GM19328 (cell line): Measurements from ENCODE around the gene PROSER3.
A peak's percentile ranks its signal among the peaks of the same experiment; 100 is the strongest.

Source experiments
- ATAC-seq: cut with Tn5 transposase; IDR thresholded peaks from one replicate; pipeline ENCODE4 v1.9.1; 2021; ENCODE audit warnings: mild to moderate bottlenecking, moderate library complexity; ENCODE audit not compliant: unreplicated experiment

The PROSER3 gene

DNA sequence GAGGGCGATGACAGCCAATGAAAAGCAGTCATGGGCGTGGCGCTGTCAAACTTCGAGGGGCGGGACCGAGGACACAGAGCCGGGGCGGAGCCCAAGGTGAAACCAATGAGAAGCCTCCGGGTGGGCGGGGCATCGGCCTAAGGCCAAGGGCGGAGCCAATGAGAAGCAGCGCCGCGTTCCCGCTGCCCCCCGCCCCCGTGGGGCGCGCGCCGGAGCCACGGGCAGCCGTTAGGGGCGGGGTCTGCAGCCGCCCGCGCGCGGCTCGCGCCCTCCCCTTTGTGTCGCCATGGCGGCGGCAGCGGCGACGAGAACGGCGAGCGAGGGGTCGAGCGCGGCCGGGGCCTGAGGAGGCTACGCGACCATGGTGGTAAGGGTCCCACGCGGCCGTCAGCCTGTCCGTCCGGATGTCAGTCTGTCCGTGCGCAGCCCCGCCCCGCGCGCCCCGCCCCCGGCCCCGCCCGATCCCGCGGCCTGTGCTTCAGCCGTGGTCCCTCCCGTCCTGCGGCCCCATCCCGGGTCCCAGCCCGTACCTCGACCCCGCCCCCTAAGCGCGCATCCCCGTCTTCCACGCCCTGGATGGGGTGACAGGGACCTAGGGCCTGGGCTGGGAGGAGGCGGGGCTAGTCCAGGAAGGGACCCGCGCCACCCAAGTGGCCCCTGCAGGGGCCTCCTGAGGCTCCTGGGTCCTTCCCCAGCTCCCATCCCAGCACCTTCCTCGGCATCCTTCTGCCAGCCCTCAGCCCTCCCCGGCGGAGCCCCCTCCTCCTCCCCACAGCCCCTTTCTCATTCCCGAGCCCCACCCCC is 17.5 kb downstream of the PROSER3 start, which contains the start of gene ARHGAP33:
ARHGAP33 (plus strand) TSS at position 267 of the 804 bp plus-strand sequence; CDS start at position 362, 95 bp downstream.
- ATAC-seq, result peak; percentile 90

DNA sequence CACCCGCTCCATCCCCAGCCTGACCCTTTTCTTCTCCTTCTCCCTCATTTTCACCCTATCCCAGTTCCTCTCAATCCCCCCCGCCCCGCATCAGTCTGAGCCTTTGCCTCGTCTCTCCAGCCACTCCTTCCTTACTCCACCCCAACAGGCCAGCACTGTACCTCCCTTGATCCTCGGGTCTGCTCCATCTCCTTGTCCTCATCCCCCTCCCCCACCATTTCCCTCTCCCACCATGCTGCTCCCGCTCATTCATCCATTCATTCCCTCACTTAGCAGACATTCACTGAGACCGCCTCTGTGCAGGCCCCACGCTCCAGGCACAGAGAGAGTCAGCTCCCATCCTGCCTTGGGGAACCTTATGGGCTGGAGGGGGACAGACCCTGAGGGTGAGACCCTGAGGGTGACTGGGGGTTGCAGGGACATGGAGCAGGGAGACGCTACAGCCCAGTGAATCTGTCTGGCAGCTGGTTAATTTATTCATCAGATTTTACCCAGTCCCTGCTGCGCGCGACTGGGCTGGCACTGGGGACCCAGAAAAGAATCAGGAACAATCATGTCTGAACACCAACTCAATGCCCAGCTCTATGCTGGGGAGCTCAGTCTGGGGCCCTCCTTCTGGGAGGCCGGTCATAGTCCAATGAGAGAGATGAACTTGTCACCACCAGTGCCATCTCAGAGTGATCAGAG is 18.3 kb downstream of the PROSER3 start:
- no peak for ATAC-seq

- ATAC-seq, result no peak
These were observed 19.3 kb downstream of the PROSER3 start for GRCh38 chr19:35777086-35777841.

DNA sequence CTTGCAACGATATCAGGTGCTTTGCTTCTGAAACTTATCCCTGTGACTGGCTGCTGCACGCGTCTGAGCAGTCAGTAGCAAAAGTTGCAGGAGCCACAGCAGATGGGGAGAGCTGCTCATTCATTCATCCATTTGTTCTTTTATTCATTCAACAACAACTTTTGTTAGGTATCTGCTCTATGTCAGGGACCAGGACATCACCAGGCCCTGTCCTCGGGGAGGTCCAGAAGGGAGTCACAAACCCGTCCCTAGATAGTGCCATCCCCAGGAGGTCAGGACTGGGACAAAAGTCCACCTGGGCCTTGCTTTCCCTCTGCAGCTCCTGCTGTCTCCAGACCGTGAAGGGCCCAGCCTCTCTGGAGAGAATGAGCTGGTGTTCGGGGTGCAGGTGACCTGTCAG is 20.0 kb downstream of the PROSER3 start:
- ATAC-seq, result no peak

DNA sequence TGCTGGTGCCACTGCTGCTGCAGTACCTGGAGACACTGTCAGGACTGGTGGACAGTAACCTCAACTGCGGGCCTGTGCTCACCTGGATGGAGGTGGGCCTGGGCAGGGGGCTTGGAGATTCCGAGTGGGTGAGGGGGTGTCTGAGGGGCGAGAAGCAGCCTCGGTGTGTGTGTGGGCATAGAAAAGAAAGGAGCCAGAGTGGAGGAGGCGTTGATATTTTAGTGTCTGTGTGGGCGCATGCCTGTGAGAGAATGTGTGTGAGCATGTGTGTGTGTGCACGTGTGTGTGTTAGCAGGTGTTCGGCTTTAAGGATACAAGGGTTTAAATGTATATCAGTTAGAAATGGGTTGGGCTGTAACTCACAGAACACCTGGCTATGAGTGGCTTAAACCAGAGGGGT is 21.1 kb downstream of the PROSER3 start:
- no peak for ATAC-seq

DNA sequence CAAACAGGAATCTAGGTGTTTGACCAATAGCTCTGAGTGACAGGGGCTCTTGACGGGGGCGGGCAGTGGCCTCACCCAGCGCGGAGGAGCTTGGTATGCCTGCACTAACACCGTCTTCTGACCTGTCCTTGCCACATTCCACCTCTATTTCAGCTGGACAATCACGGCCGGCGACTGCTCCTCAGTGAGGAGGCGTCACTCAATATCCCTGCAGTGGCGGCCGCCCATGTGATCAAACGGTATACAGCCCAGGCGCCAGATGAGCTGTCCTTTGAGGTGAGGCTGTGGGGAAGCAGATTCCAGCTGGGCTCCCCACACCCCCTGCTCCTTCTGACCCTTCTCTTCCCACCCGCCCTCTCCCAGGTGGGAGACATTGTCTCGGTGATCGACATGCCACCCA is 22.1 kb downstream of the PROSER3 start:
- ATAC-seq, result no peak

- ATAC-seq, result no peak
These were observed 22.7 kb downstream of the PROSER3 start for GRCh38 chr19:35780717-35781116.

- ATAC-seq, result no peak
These were observed 23.7 kb downstream of the PROSER3 start for GRCh38 chr19:35781650-35782049.

DNA sequence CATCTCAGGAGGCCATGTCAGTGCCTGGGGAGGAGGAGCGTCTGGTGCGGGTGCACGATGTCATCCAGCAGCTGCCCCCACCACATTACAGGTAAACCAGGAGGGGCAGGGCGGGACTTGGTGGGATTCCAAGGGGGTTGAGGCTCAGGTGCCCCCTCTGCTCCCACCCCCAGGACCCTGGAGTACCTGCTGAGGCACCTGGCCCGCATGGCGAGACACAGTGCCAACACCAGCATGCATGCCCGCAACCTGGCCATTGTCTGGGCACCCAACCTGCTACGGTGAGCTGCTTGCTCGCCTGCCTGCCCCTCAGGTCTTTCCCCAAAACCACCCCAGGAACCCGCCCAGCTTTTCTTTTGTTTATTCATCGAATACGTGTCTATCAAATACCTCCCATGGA is 24.6 kb downstream of the PROSER3 start:
- no peak for ATAC-seq

GRCh38 chr19:35783469-35784434 is 25.8 kb downstream of the PROSER3 start:
- ATAC-seq, result no peak

GRCh38 chr19:35784503-35785338 is 26.7 kb downstream of the PROSER3 start:
- no peak for ATAC-seq

GRCh38 chr19:35785339-35785627 is 27.3 kb downstream of the PROSER3 start:
- ATAC-seq, result no peak

GRCh38 chr19:35786299-35787160 is 28.6 kb downstream of the PROSER3 start:
- ATAC-seq, result no peak

DNA sequence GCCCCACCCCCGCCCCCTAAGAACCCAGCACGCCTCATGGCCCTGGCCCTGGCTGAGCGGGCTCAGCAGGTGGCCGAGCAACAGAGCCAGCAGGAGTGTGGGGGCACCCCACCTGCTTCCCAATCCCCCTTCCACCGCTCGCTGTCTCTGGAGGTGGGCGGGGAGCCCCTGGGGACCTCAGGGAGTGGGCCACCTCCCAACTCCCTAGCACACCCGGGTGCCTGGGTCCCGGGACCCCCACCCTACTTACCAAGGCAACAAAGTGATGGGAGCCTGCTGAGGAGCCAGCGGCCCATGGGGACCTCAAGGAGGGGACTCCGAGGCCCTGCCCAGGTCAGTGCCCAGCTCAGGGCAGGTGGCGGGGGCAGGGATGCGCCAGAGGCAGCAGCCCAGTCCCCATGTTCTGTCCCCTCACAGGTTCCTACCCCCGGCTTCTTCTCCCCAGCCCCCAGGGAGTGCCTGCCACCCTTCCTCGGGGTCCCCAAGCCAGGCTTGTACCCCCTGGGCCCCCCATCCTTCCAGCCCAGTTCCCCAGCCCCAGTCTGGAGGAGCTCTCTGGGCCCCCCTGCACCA is 29.3 kb downstream of the PROSER3 start:
- ATAC-seq, result no peak

DNA sequence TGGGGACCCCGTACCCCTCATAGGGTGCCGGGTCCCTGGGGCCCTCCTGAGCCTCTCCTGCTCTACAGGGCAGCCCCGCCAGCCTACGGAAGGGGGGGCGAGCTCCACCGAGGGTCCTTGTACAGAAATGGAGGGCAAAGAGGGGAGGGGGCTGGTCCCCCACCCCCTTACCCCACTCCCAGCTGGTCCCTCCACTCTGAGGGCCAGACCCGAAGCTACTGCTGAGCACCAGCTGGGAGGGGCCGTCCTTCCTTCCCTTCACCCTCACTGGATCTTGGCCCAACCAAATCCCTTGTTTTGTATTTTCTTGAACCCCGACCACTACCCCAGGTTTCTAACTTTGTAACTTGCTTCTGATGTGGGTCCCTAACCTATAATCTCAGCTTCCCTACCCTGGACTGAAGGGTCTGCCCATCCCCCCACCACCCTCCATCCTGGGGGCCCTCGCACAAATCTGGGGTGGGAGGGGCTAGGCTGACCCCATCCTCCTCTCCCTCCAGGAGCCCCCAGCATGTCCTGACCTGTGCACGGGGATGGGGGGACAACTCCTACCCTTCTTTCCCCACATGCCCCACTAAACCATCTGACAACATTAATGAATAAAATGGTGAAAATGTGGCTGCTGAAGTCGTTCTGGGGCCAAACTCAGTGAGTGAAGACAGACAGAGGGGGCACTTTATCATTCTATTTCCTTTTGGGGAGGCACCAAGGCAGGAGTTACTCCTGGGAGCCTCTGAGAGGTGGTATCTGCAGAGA is 30.4 kb downstream of the PROSER3 start:
- no peak for ATAC-seq

- ATAC-seq, result no peak
These were observed 31.4 kb downstream of the PROSER3 start for GRCh38 chr19:35789195-35789977.
